GM23338 (cell line): ENCODE results near the gene SIRT7. TPM values are rescaled to one million over a fixed set of nuclear protein-coding genes. Genes with fewer than 3 reads are reported as not detected.
A peak's percentile ranks its signal among the peaks of the same experiment; 100 is the strongest.

Source experiments
- ATAC-seq: fragments of 200-7000 bp; cut with Tn5 transposase; 3 replicates; pipeline ENCODE4 v1.9.1; 2020
- DNase-seq: peaks from one replicate; pipeline ENCODE4 v3.0.0-alpha.2; 2015; ENCODE audit warnings: low spot score
- H2AFZ ChIP-seq: fragments of 200-600 bp; sonication (generic); 2 replicates; pipeline ENCODE4 v1.8.0; 2016; ENCODE audit warnings: antibody characterized with exemption, mild to moderate bottlenecking, moderate library complexity
- H3F3A ChIP-seq: fragments of 200-600 bp; sonication (generic); replicated peaks from 2 replicates; pipeline ENCODE4 v1.8.0; 2017; ENCODE audit warnings: antibody characterized with exemption, mixed run types, low read depth
- H3K27ac ChIP-seq: fragments of 200-600 bp; sonication (generic); 2 replicates; pipeline ENCODE4 v1.6.1; 2016; ENCODE audit warnings: low read depth
- H3K27me3 ChIP-seq: fragments of 200-600 bp; sonication (generic); 2 replicates; pipeline ENCODE4 v1.8.0; 2016; ENCODE audit warnings: mild to moderate bottlenecking, mixed run types, moderate library complexity; ENCODE audit not compliant: insufficient read depth
- H3K36me3 ChIP-seq: fragments of 200-600 bp; sonication (generic); 2 replicates; pipeline ENCODE4 v1.8.0; 2016; ENCODE audit warnings: mild to moderate bottlenecking; ENCODE audit not compliant: insufficient read depth
- H3K4me1 ChIP-seq: fragments of 200-600 bp; sonication (generic); 2 replicates; pipeline ENCODE4 v1.8.0; 2016; ENCODE audit warnings: mild to moderate bottlenecking, moderate library complexity; ENCODE audit not compliant: insufficient read depth
- H3K4me2 ChIP-seq: fragments of 200-600 bp; sonication (generic); 2 replicates; pipeline ENCODE4 v1.7.1; 2017; ENCODE audit warnings: mixed run types
- H3K4me3 ChIP-seq: fragments of 200-600 bp; sonication (generic); 2 replicates; pipeline ENCODE4 v1.6.1; 2016; ENCODE audit warnings: mixed run types
- H3K79me2 ChIP-seq: fragments of 200-600 bp; sonication (generic); replicated peaks from 2 replicates; pipeline ENCODE4 v1.8.0; 2017; ENCODE audit warnings: mild to moderate bottlenecking; ENCODE audit not compliant: insufficient read depth
- H3K9me2 ChIP-seq: fragments of 200-600 bp; sonication (generic); 2 replicates; pipeline ENCODE4 v1.8.0; 2017; ENCODE audit not compliant: insufficient read depth
- H4K20me1 ChIP-seq: fragments of 200-600 bp; sonication (generic); replicated peaks from 2 replicates; pipeline ENCODE4 v1.8.0; 2017; ENCODE audit warnings: mild to moderate bottlenecking; ENCODE audit not compliant: insufficient read depth
- H3K27ac Mint-ChIP-seq: 2 replicates; pipeline ENCODE4 v1.8.0; 2020; ENCODE audit warnings: inconsistent platforms, mild to moderate bottlenecking, moderate library complexity, mixed read lengths
- H3K27me3 Mint-ChIP-seq: 3 replicates; pipeline ENCODE4 v1.8.0; 2022; ENCODE audit warnings: low read depth, mild to moderate bottlenecking, moderate library complexity, mixed read lengths, inconsistent platforms; ENCODE audit not compliant: insufficient read depth, poor library complexity
- H3K36me3 Mint-ChIP-seq: 3 replicates; pipeline ENCODE4 v1.8.0; 2021; ENCODE audit warnings: low read depth, mild to moderate bottlenecking, inconsistent platforms, moderate library complexity, mixed read lengths
- H3K4me1 Mint-ChIP-seq: 3 replicates; pipeline ENCODE4 v1.8.0; 2020; ENCODE audit warnings: mild to moderate bottlenecking, inconsistent platforms, mixed read lengths
- H3K4me3 Mint-ChIP-seq: 3 replicates; pipeline ENCODE4 v1.8.0; 2021; ENCODE audit warnings: moderate library complexity, mild to moderate bottlenecking, inconsistent platforms, mixed read lengths
- H3K9me3 Mint-ChIP-seq: 3 replicates; pipeline ENCODE4 v1.8.0; 2020; ENCODE audit warnings: moderate library complexity, mild to moderate bottlenecking, inconsistent platforms, mixed read lengths
- CREB1 ChIP-seq: fragments of 250-450 bp; sonication (Bioruptor Pico); IDR thresholded peaks from 2 replicates; pipeline ENCODE4 v1.5.0; 2020; ENCODE audit warnings: low read depth, mild to moderate bottlenecking, moderate library complexity
- EZH2 ChIP-seq: fragments of 200-600 bp; sonication (generic); IDR thresholded peaks from one replicate; pipeline ENCODE4 v1.8.0; 2017; ENCODE audit warnings: antibody characterized with exemption, mild to moderate bottlenecking, low read depth; ENCODE audit not compliant: unreplicated experiment
- POLR2AphosphoS5 ChIP-seq: IDR thresholded peaks from 2 replicates; pipeline ENCODE4 v1.6.1; 2016; ENCODE audit warnings: antibody characterized with exemption, low read depth
- ZNF331 ChIP-seq: fragments of 250-450 bp; sonication (Bioruptor Pico); IDR thresholded peaks from 2 replicates; pipeline ENCODE4 v1.5.0; 2020; ENCODE audit warnings: low read depth, mild to moderate bottlenecking, moderate library complexity
- polyA plus RNA-seq: library from polyadenylated mRNA; unstranded; fragments of >200 nt; fragmentation: Nextera tagmentation; extraction: Ambion mirVana; gene quantifications from 2 replicates; pipeline ENCODE4 v1.2.1, GENCODE V29; 2016
- total RNA-seq: library from RNA; depleted of rRNA; stranded (reverse); fragments of >200 nt; shearing (Covaris generic); gene quantifications from 2 replicates; pipeline ENCODE4 v1.2.3, GENCODE V29; 2014
- TF ChIP-seq, protein P1 (sequence below): fragments of 250-450 bp; sonication (Bioruptor Pico); IDR thresholded peaks from 2 replicates; pipeline ENCODE4 v1.5.0; 2020; ENCODE audit warnings: mild to moderate bottlenecking, moderate library complexity
- TF ChIP-seq, protein P2 (sequence below): IDR thresholded peaks from one replicate; pipeline ENCODE4 v1.6.1; 2018; ENCODE audit warnings: antibody characterized with exemption; ENCODE audit not compliant: unreplicated experiment

The SIRT7 gene
- total and polyA plus RNA-seq, 2 experiments from 2014 or later: 16.3 to 20.8 TPM

- Histone ChIP-seq H3K36me3 (peaks cover 4% of the 10 kb centered on the region; the same call in 1 of the 2 replicates), H3K4me1 (no peaks in the 10 kb centered on the region; the same call in 1 of the 2 replicates), H2AFZ (no peak overlapping the region), H3K79me2 (no peaks in the 10 kb centered on the region), H3F3A (peaks cover 15% of the 10 kb centered on the region), H3K27ac (no peak overlapping the region), H3K4me2 (peak overlapping the region; percentile 85), H4K20me1 (no peaks in the 10 kb centered on the region), H3K9me2 (no peaks in the 10 kb centered on the region), H3K4me3 (peak overlapping the region; percentile 60), H3K27me3 (peaks cover 18% of the 10 kb centered on the region)
- peaks cover 3% of the 10 kb centered on the region; the same call in 2 of the 3 replicates for H3K4me1 Mint-ChIP-seq
- ATAC-seq: peak; percentile 56
- TF ChIP-seq EZH2 (peak; percentile 10), CREB1 (CRISPR knock-in tag) (no peak), ZNF331 (CRISPR knock-in tag) (no peak), POLR2AphosphoS5 (peak; percentile 17)
- TF ChIP-seq, protein P1, sequence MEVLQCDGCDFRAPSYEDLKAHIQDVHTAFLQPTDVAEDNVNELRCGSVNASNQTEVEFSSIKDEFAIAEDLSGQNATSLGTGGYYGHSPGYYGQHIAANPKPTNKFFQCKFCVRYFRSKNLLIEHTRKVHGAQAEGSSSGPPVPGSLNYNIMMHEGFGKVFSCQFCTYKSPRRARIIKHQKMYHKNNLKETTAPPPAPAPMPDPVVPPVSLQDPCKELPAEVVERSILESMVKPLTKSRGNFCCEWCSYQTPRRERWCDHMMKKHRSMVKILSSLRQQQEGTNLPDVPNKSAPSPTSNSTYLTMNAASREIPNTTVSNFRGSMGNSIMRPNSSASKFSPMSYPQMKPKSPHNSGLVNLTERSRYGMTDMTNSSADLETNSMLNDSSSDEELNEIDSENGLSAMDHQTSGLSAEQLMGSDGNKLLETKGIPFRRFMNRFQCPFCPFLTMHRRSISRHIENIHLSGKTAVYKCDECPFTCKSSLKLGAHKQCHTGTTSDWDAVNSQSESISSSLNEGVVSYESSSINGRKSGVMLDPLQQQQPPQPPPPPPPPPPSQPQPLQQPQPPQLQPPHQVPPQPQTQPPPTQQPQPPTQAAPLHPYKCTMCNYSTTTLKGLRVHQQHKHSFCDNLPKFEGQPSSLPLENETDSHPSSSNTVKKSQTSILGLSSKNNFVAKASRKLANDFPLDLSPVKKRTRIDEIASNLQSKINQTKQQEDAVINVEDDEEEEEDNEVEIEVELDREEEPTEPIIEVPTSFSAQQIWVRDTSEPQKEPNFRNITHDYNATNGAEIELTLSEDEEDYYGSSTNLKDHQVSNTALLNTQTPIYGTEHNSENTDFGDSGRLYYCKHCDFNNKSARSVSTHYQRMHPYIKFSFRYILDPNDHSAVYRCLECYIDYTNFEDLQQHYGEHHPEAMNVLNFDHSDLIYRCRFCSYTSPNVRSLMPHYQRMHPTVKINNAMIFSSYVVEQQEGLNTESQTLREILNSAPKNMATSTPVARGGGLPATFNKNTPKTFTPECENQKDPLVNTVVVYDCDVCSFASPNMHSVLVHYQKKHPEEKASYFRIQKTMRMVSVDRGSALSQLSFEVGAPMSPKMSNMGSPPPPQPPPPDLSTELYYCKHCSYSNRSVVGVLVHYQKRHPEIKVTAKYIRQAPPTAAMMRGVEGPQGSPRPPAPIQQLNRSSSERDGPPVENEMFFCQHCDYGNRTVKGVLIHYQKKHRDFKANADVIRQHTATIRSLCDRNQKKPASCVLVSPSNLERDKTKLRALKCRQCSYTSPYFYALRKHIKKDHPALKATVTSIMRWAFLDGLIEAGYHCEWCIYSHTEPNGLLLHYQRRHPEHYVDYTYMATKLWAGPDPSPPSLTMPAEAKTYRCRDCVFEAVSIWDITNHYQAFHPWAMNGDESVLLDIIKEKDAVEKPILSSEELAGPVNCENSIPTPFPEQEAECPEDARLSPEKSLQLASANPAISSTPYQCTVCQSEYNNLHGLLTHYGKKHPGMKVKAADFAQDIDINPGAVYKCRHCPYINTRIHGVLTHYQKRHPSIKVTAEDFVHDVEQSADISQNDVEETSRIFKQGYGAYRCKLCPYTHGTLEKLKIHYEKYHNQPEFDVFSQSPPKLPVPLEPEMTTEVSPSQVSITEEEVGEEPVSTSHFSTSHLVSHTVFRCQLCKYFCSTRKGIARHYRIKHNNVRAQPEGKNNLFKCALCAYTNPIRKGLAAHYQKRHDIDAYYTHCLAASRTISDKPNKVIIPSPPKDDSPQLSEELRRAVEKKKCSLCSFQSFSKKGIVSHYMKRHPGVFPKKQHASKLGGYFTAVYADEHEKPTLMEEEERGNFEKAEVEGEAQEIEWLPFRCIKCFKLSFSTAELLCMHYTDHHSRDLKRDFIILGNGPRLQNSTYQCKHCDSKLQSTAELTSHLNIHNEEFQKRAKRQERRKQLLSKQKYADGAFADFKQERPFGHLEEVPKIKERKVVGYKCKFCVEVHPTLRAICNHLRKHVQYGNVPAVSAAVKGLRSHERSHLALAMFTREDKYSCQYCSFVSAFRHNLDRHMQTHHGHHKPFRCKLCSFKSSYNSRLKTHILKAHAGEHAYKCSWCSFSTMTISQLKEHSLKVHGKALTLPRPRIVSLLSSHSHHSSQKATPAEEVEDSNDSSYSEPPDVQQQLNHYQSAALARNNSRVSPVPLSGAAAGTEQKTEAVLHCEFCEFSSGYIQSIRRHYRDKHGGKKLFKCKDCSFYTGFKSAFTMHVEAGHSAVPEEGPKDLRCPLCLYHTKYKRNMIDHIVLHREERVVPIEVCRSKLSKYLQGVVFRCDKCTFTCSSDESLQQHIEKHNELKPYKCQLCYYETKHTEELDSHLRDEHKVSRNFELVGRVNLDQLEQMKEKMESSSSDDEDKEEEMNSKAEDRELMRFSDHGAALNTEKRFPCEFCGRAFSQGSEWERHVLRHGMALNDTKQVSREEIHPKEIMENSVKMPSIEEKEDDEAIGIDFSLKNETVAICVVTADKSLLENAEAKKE (CRISPR knock-in tag): no peak
- TF ChIP-seq, protein P2, sequence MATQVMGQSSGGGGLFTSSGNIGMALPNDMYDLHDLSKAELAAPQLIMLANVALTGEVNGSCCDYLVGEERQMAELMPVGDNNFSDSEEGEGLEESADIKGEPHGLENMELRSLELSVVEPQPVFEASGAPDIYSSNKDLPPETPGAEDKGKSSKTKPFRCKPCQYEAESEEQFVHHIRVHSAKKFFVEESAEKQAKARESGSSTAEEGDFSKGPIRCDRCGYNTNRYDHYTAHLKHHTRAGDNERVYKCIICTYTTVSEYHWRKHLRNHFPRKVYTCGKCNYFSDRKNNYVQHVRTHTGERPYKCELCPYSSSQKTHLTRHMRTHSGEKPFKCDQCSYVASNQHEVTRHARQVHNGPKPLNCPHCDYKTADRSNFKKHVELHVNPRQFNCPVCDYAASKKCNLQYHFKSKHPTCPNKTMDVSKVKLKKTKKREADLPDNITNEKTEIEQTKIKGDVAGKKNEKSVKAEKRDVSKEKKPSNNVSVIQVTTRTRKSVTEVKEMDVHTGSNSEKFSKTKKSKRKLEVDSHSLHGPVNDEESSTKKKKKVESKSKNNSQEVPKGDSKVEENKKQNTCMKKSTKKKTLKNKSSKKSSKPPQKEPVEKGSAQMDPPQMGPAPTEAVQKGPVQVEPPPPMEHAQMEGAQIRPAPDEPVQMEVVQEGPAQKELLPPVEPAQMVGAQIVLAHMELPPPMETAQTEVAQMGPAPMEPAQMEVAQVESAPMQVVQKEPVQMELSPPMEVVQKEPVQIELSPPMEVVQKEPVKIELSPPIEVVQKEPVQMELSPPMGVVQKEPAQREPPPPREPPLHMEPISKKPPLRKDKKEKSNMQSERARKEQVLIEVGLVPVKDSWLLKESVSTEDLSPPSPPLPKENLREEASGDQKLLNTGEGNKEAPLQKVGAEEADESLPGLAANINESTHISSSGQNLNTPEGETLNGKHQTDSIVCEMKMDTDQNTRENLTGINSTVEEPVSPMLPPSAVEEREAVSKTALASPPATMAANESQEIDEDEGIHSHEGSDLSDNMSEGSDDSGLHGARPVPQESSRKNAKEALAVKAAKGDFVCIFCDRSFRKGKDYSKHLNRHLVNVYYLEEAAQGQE: no peak
- H3K36me3 Mint-ChIP-seq: peaks cover 17% of the 10 kb centered on the region
- peak overlapping the region; percentile 50; the same call in 2 of the 3 replicates for H3K4me3 Mint-ChIP-seq
- no peak overlapping the region for H3K27ac Mint-ChIP-seq
- DNase-seq: peak; percentile 73
- H3K9me3 Mint-ChIP-seq: no peaks in the 10 kb centered on the region
- peaks cover 17% of the 10 kb centered on the region for H3K27me3 Mint-ChIP-seq
These were observed 15.1 kb downstream of the SIRT7 start for GRCh38 chr17:81902653-81903414.
